NCI-H146 (cell line): ENCODE data around the gene SDCBP2.

ENCODE experiments used
- DNase-seq: peaks from one replicate; lab custom pipeline; 2025; lab: John Stamatoyannopoulos, UW

SDCBP2 gene

GRCh38 chr20:1313236-1313964 is 15.5 kb downstream of the SDCBP2 start:
- peak; percentile 78 for DNase-seq

- no peak for DNase-seq
These were observed 16.1 kb downstream of the SDCBP2 start for GRCh38 chr20:1312904-1313235.

- DNase-seq, result no peak
These were observed 16.6 kb downstream of the SDCBP2 start for GRCh38 chr20:1312308-1312707.

- DNase-seq, result no peak
These were observed 18.3 kb downstream of the SDCBP2 start for GRCh38 chr20:1310506-1311190.

- no peak for DNase-seq
These were observed 18.9 kb downstream of the SDCBP2 start for GRCh38 chr20:1310071-1310470.

- DNase-seq, result no peak
These were observed 19.5 kb downstream of the SDCBP2 start for GRCh38 chr20:1309439-1309847.

GRCh38 chr20:1308702-1309095 is 20.2 kb downstream of the SDCBP2 start:
- no peak for DNase-seq

- DNase-seq, result no peak
These were observed 20.8 kb downstream of the SDCBP2 start for GRCh38 chr20:1308067-1308701.

GRCh38 chr20:1307571-1307971 is 21.4 kb downstream of the SDCBP2 start:
- no peak for DNase-seq

- no peak for DNase-seq
These were observed 21.8 kb downstream of the SDCBP2 start for GRCh38 chr20:1307171-1307570.

- no peak for DNase-seq
These were observed 22.4 kb downstream of the SDCBP2 start for GRCh38 chr20:1306316-1307135.

- no peak for DNase-seq
These were observed 23.2 kb downstream of the SDCBP2 start for GRCh38 chr20:1305712-1306111.

GRCh38 chr20:1304710-1305515 is 24.0 kb downstream of the SDCBP2 start:
- no peak for DNase-seq

- no peak for DNase-seq
These were observed 26.0 kb downstream of the SDCBP2 start for GRCh38 chr20:1302685-1303541.

- no peak for DNase-seq
These were observed 27.9 kb downstream of the SDCBP2 start for GRCh38 chr20:1301031-1301529.

GRCh38 chr20:1300083-1300840 is 28.7 kb downstream of the SDCBP2 start:
- no peak for DNase-seq

GRCh38 chr20:1299522-1299921 is 29.4 kb downstream of the SDCBP2 start:
- DNase-seq, result peak; percentile 40

GRCh38 chr20:1298888-1299511 is 29.9 kb downstream of the SDCBP2 start:
- no peak for DNase-seq

GRCh38 chr20:1298166-1298565 is 30.8 kb downstream of the SDCBP2 start:
- DNase-seq, result no peak
